Progenitor cell of endocrine pancreas (in vitro differentiated cells): ENCODE measurements around the gene METTL9. TPM values are rescaled to one million over a fixed set of nuclear protein-coding genes. Genes with fewer than 3 reads are reported as not detected.
"Not testable (repeated sequence)": the region's sequence is repeated elsewhere in the genome, so short reads cannot be mapped to it uniquely, and the experiment has no call there.

Source experiments
- DNase-seq: peaks from one replicate; pipeline ENCODE4 v3.0.0; 2021; ENCODE audit warnings: low spot score; ENCODE audit not compliant: unreplicated experiment
- H3K27ac Mint-ChIP-seq: 2 replicates; pipeline ENCODE4 v1.8.0; 2021; ENCODE audit warnings: mild to moderate bottlenecking, moderate library complexity, mixed read lengths
- H3K27me3 Mint-ChIP-seq: 2 replicates; pipeline ENCODE4 v1.8.0; 2021; ENCODE audit warnings: mixed read lengths
- H3K36me3 Mint-ChIP-seq: 2 replicates; pipeline ENCODE4 v1.8.0; 2022; ENCODE audit warnings: mixed read lengths; ENCODE audit not compliant: insufficient read depth
- H3K4me1 Mint-ChIP-seq: 2 replicates; pipeline ENCODE4 v1.8.0; 2021; ENCODE audit warnings: low read depth, mixed read lengths
- H3K4me3 Mint-ChIP-seq: 2 replicates; pipeline ENCODE4 v1.8.0; 2021; ENCODE audit warnings: low read depth, mild to moderate bottlenecking, moderate library complexity, mixed read lengths
- H3K9me3 Mint-ChIP-seq: 2 replicates; pipeline ENCODE4 v1.8.0; 2021; ENCODE audit warnings: low read depth, mixed read lengths
- total RNA-seq: library from RNA; stranded (reverse); gene quantifications from 2 replicates; pipeline ENCODE4 v1.2.1, GENCODE V29; 2021
- TF ChIP-seq, protein P1 (sequence below): fragments of 200-600 bp; sonication (generic); IDR thresholded peaks from one replicate; pipeline ENCODE4 v1.5.0; 2021; ENCODE audit warnings: antibody characterized with exemption, mild to moderate bottlenecking; ENCODE audit not compliant: unreplicated experiment

METTL9 gene
- total RNA-seq, 1 donor from 2014 or later, result 158 TPM

DNA sequence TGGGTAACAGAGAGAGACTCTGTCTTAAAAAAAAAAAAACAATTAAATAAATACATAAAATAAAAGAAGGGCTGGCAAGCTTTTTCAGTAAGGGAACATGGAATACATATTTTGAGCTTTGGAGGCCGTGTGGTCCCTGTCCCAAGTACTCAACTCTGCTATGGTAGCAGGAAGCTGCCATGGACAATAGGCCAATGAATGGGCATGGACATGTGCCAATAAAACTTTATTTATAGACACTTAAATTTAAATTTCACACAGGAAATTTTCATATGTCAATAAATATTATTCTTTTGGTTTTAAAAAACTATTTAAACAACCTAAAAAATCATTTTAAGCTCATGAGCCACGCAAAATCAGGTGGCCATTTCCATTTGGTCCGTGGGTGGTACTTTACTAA is 68.2 kb downstream of the METTL9 start:
- DNase-seq, result no peak
- Mint-ChIP-seq H3K4me1 (peaks cover 7% of the 10 kb centered on the region), H3K27me3 (peaks cover 8% of the 10 kb centered on the region), H3K4me3 (no peak overlapping the region), H3K27ac (no peak overlapping the region), H3K36me3 (no peaks in the 10 kb centered on the region), H3K9me3 (no peaks in the 10 kb centered on the region)
- TF ChIP-seq, protein P1, sequence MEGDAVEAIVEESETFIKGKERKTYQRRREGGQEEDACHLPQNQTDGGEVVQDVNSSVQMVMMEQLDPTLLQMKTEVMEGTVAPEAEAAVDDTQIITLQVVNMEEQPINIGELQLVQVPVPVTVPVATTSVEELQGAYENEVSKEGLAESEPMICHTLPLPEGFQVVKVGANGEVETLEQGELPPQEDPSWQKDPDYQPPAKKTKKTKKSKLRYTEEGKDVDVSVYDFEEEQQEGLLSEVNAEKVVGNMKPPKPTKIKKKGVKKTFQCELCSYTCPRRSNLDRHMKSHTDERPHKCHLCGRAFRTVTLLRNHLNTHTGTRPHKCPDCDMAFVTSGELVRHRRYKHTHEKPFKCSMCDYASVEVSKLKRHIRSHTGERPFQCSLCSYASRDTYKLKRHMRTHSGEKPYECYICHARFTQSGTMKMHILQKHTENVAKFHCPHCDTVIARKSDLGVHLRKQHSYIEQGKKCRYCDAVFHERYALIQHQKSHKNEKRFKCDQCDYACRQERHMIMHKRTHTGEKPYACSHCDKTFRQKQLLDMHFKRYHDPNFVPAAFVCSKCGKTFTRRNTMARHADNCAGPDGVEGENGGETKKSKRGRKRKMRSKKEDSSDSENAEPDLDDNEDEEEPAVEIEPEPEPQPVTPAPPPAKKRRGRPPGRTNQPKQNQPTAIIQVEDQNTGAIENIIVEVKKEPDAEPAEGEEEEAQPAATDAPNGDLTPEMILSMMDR, result no peak

DNA sequence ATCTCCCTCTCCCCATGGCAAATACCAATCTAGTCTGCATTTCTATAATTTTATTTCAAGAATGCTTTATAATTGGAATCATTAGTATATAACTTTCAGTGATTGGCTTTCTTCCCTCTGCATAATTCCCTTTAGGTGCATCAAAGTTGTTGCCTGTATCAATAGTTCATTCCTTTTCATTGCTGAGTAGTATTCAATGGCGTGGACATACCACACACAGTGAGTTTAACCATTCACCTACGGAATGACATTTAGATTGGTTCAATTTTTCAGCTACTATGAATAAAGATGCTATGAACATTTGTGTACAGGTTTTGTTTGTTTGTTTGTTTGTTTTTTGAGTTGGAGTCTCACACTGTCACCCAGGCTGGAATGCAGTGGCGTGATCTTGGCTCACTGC is 74.1 kb downstream of the METTL9 start:
- no peak overlapping the region for H3K27ac Mint-ChIP-seq
- peaks cover 11% of the 10 kb centered on the region for H3K27me3 Mint-ChIP-seq
- no peak overlapping the region for H3K4me3 Mint-ChIP-seq
- no peak for DNase-seq
- H3K36me3 Mint-ChIP-seq, result no peaks in the 10 kb centered on the region
- H3K4me1 Mint-ChIP-seq, result no peaks in the 10 kb centered on the region
- peaks cover 3% of the 10 kb centered on the region for H3K9me3 Mint-ChIP-seq
- TF ChIP-seq, protein P1, result no peak

DNA sequence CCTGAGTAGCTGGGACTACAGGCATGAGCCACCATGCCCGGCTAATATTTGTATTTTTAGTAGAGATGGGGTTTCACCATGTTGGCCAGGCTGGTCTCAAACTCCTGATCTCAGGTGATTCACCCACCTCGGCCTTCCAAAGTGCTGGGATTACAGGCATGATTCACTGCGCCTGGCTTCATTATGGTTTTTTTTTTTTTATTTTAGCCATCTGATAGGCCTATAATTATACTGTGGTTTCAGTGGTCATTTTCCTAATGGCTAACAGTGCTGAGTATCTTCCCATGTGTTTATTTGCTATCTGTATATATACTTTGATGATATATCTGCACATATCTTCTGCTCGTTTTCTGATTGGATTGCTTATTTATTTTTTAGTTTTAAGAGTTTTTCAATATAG is 75.1 kb downstream of the METTL9 start:
- not testable (repeated sequence) for H3K27ac Mint-ChIP-seq, DNase-seq, H3K9me3 Mint-ChIP-seq, H3K4me3 Mint-ChIP-seq, H3K4me1 Mint-ChIP-seq, H3K36me3 Mint-ChIP-seq
- peaks cover 16% of the 10 kb centered on the region for H3K27me3 Mint-ChIP-seq

DNA sequence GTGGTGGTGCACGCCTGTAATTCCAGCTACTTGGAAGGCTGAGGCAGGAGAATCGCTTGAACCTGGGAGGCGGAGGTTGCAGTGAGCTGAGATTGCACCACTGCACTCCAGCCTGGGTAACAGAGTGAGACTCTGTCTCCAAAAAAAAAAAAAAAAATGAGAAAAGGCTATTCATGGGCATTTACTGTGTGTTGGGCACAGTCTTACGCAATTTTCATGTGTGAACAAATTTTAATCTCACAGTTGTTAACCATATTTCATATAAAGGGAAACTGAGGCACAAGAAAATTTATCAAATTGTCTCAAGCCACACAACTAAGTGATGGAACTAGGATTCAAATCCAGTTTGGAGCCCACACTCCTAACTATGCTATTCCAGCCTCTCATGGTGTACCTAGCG is 81.3 kb downstream of the METTL9 start:
- not testable (repeated sequence) for H3K27ac Mint-ChIP-seq, H3K36me3 Mint-ChIP-seq, H3K4me1 Mint-ChIP-seq, DNase-seq, H3K9me3 Mint-ChIP-seq, H3K4me3 Mint-ChIP-seq
- peaks cover 27% of the 10 kb centered on the region for H3K27me3 Mint-ChIP-seq

DNA sequence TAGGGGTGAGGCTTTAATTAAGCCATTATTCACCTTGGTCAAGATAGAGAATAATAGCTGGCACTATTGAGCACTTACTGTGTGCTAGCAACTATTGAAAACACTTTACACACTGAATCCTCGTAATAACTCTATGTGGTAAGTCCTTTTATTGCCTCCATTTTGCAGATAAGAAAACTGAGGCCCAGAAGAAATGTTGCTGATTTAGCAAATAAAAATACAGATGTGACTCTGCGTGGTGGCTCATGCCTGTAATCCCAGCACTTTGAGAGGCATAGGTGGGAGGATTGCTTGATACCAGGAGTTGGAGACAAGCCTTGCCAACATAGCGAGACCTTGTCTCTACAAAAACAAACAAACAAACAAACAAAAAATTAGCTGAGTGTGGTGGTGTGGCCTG is 83.8 kb downstream of the METTL9 start:
- Mint-ChIP-seq H3K27me3 (peaks cover 23% of the 10 kb centered on the region), H3K27ac (no peak overlapping the region), H3K4me3 (no peak overlapping the region), H3K36me3 (no peaks in the 10 kb centered on the region), H3K4me1 (no peaks in the 10 kb centered on the region), H3K9me3 (no peaks in the 10 kb centered on the region)
- TF ChIP-seq, protein P1, result no peak
- DNase-seq, result no peak

DNA sequence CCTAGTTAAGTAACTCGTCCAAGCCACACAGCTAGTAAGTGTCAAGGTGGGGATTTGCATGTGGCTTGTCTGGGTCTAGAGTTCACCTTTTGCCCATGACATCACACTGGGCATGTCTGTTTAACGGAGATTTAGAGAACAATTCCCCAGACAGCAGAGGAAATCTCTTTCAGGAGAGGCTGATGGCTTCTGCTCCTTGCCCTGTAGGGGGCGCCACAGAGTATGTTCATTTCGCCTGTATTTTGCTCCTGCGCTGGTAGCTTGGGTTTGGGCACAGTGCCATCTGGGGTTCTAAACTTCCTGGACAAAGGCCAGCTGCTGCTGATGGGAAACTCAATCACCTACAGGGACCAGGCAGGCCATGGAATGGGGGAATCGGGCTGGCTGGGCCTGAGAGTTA is 84.8 kb downstream of the METTL9 start:
- Mint-ChIP-seq H3K27me3 (peaks cover 24% of the 10 kb centered on the region), H3K36me3 (no peaks in the 10 kb centered on the region), H3K4me3 (no peak overlapping the region), H3K4me1 (no peaks in the 10 kb centered on the region), H3K27ac (no peak overlapping the region), H3K9me3 (no peaks in the 10 kb centered on the region)
- TF ChIP-seq, protein P1, result peak; percentile 43
- no peak for DNase-seq
